ELF-1 (cell line): ENCODE data around the gene NFIB.

Source experiments
- DNase-seq: peaks from one replicate; pipeline ENCODE4 v3.0.0-alpha.2; 2016; ENCODE audit warnings: low read depth, low spot score

Gene NFIB

GRCh38 chr9:14306672-14307660 lies 7.0 kb downstream of the NFIB start:
- DNase-seq, result no peak

GRCh38 chr9:14306188-14306587 lies 7.8 kb downstream of the NFIB start:
- no peak for DNase-seq

GRCh38 chr9:14304259-14304658 lies 9.7 kb downstream of the NFIB start:
- DNase-seq, result no peak

GRCh38 chr9:14303521-14303920 lies 10.4 kb downstream of the NFIB start:
- no peak for DNase-seq

GRCh38 chr9:14303100-14303499 lies 10.8 kb downstream of the NFIB start:
- no peak for DNase-seq

- DNase-seq, result no peak
Measured at GRCh38 chr9:14302405-14302804, 11.5 kb downstream of the NFIB start.

- no peak for DNase-seq
Measured at GRCh38 chr9:14301583-14302021, 12.3 kb downstream of the NFIB start.

- no peak for DNase-seq
Measured at GRCh38 chr9:14301006-14301405, 12.9 kb downstream of the NFIB start.

GRCh38 chr9:14300588-14300987 lies 13.4 kb downstream of the NFIB start:
- no peak for DNase-seq

- DNase-seq, result no peak
Measured at GRCh38 chr9:14300040-14300439, 13.9 kb downstream of the NFIB start.

GRCh38 chr9:14298601-14299022 lies 15.3 kb downstream of the NFIB start:
- no peak for DNase-seq

- no peak for DNase-seq
Measured at GRCh38 chr9:14296495-14297113, 17.3 kb downstream of the NFIB start.

GRCh38 chr9:14294659-14295058 lies 19.3 kb downstream of the NFIB start:
- DNase-seq, result no peak

GRCh38 chr9:14293801-14294200 lies 20.1 kb downstream of the NFIB start:
- DNase-seq, result no peak

- no peak for DNase-seq
Measured at GRCh38 chr9:14292181-14292739, 21.7 kb downstream of the NFIB start.

- DNase-seq, result no peak
Measured at GRCh38 chr9:14289916-14290315, 24.0 kb downstream of the NFIB start.

- no peak for DNase-seq
Measured at GRCh38 chr9:14288433-14288832, 25.5 kb downstream of the NFIB start.

- DNase-seq, result no peak
Measured at GRCh38 chr9:14286121-14286520, 27.8 kb downstream of the NFIB start.

GRCh38 chr9:14283276-14283675 lies 30.7 kb downstream of the NFIB start:
- no peak for DNase-seq

GRCh38 chr9:14281876-14282275 lies 32.1 kb downstream of the NFIB start:
- no peak for DNase-seq

GRCh38 chr9:14281136-14281795 lies 32.7 kb downstream of the NFIB start:
- no peak for DNase-seq

- no peak for DNase-seq
Measured at GRCh38 chr9:14279671-14280070, 34.3 kb downstream of the NFIB start.
